Superior temporal gyrus (tissue), 1 donor: ENCODE measurements around the gene PLXNA4.

Source experiments
- DNase-seq: peaks from one replicate; pipeline ENCODE4 v3.0.0-alpha.2; 2016; ENCODE audit errors: extremely low spot score

Gene PLXNA4

DNA sequence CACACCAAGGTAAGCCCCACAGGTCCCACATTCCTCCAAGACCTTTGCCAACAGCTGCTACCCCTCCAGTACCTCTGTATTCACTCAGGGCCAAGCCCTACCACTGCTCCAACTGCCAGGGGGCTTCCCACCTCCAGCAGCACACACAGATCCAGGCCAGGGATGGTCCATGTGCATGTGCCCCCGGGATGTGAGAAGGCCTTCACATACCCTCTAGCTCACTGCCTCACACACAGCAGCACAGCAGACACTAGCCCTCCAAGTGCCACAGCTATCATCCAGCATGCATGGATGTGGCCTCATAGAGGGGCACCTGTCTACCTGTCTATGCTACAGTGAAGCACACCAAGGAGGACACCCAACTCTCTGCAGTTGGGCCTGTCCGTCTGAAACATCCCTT, 488.8 kb downstream of the PLXNA4 start:
- DNase-seq: no peak

DNA sequence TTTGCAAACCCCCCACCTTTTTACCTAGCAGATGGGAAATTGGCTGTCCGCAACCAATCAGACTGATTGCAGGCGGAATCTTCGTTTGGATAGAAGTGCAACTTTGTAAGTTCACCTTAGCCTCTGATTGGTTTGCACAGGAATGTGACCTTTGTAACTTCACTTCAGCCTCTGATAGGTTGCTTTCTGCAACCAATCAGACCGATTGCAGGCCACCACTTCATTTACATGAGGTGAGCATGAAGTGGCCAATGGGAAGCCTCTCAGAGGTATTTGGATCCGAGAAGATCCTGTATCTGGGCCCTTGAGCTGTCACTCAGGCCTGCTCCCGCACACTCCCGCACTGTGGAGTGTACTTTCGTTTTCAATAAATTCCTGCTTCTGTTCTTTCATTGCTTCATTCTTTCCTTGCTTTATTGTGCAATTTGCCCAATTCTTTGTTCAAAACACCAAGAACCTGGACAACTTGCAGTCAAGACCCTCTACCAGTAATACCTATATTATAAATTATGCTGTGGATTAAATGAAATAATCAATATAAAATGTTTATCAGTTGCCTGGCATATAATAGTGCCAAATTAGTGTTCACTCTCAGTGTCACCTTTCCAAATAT, 491.4 kb downstream of the PLXNA4 start:
- DNase-seq: no peak

GRCh38 chr7:132083537-132084123, 492.6 kb downstream of the PLXNA4 start:
- DNase-seq: no peak

GRCh38 chr7:132083126-132083525, 493.1 kb downstream of the PLXNA4 start:
- DNase-seq: no peak

GRCh38 chr7:132082394-132082793, 493.9 kb downstream of the PLXNA4 start:
- DNase-seq: no peak

DNA sequence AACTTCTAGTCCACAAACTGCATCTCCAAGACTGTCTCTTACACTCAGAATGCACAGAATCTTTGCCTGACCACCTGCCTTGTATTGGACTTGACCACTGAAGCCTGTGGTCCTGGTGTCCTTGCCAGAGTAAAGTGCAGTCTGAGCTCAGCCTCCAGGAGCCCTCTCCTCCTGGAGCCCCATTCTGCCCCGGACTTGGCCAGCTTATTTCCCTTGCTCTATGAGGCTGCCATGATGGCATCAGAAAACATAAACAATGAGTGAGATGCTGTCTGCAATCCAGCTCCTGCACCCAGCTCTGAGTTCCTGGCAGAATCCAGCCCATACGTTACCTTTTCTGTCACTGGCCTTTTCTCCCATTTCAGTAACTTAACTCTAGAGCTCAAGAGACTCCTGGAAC, 494.6 kb downstream of the PLXNA4 start:
- DNase-seq: no peak

GRCh38 chr7:132080967-132081668, 495.2 kb downstream of the PLXNA4 start:
- no peak for DNase-seq

- DNase-seq: no peak
These were observed 495.8 kb downstream of the PLXNA4 start for GRCh38 chr7:132080467-132080866.

GRCh38 chr7:132078891-132079735, 497.2 kb downstream of the PLXNA4 start:
- DNase-seq: no peak

DNA sequence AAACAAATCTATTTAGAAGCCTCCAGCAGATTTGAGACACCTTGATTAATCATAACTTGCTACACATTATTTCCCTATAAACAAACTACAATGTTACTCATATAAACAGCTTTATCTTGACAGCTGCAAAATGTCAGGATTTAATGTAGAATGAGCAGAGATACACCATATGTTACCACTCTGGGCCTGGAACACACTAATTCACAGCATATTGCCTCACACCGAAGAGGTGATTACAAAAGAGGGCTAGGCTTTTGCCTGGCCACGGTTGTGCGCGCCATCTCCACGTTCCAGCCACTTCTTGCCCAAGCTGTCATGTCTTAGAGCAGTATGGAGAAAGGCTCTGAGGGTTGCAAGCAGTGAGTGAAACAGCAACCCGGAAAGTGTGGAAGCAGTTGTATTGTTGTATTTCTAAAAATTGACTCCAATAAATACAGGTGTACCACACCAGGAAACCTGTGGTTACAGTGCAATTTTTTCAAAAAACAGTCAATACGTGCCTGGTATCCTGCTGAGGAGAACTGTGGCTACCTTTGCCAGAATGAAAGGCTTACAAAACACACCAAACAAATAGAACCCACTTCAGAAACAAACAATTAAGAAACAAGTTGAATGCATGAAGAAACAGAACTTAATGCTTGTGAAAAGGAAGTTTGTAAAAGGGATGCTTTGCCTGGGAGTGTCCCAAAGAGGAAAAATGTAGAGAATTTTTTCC, 498.1 kb downstream of the PLXNA4 start:
- DNase-seq: no peak

DNA sequence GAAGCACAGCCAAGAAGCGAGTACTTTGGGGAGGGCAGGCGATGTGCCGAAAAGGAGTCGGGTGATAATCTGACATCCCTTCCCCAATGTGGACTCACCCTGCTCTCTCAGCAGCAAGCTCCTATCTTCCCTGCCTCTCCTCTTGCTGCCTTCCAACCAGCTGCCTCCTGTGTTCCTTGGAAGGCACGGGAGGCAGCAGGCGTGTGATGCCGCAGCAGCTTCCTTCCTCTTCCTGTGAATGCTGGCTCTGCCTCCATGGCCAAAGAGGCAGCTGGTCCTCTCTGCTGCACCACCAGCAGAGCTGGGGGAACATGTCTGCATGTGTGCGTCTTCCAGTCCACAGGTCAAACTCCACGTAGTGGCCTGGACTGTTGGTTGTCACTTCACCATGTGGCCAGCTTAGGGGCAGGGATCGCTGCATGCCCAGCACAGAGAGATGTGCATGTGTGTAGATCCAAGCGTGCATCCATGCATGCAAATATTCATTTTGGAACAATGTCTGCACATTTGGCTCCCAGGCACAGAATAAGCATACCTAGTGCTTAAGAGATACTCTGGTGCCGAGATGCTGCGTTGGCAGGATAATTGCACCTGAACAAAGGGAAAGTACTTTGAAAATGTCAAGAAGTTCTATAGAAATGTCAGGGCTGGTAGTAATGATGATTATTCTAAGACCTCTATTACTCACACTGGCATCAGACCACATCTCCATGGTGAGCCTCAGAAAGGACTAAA, 499.8 kb downstream of the PLXNA4 start:
- DNase-seq: no peak

- DNase-seq: no peak
These were observed 500.8 kb downstream of the PLXNA4 start for GRCh38 chr7:132075515-132075914.

GRCh38 chr7:132073920-132074589, 502.2 kb downstream of the PLXNA4 start:
- no peak for DNase-seq
